ENCODE data around the gene POM121C.
"Not testable (repeated sequence)": the region's sequence is repeated elsewhere in the genome, so short reads cannot be mapped to it uniquely, and the experiment has no call there.

Gene POM121C

DNA sequence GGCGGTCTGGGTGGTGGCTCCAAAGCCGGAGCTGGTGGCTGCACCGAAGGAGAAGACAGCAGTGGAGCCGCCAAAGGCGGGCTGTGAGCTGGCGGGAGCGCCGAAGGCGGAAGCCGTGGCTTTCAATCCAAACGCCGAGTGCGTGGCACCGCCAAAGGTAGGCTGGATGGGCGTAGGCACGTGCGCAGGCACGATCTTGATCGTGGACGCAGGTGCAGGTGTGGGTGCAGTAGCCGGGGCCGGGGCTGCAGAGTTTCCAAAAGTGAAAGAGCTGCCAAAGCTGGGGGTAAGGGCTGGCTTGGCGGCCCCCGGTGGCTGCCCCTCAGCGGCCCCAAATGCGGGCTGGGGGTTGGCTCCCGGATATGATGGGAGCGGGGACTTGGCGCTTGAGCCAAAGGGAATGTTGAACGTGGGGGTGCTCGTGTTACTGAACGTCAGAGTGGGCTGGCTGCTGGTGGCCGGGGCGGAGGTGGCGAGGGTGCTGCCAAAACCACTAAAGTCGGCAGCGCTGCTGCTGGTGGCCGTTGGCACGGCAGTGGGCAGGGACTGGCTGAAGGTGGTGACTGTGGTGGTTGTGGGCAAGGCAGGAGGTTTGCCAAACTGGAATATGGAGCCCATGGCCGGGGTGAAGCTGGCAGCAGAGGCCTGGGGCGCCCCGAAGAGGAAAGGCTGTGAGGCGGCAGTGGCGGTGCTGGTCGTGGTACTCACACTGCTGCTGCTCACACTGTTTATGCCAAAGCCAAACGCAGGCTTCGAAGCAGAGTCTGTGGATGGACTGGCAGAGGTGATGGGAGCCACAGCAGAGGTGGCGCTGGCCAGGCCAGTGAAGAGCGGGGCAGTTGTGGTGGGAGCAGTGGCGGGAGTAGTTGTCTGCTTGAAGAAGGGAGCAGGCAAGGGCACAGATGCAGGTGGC lies 64.0 kb downstream of the POM121C start:
- not testable (repeated sequence) for DNase-seq

DNA sequence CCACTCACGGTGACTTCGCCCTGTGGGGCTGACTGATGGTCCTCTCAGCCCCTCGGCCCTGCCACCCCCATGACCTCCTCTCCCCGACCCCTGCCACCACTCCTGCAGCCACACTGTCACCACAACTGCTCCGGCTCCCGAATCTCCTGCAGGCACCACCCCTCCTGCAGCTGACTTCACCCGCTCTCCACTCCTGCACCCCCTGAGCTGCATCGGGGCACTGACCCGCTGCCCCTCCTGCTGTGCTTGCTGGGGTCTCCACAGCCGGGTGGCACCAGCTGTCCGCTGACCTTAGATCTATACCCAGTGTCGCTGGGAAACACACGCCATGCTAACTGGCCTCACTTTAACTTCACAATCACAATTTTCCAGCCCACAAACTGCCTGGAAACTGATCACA lies 65.9 kb downstream of the POM121C start:
- DNase-seq = not testable (repeated sequence)

DNA sequence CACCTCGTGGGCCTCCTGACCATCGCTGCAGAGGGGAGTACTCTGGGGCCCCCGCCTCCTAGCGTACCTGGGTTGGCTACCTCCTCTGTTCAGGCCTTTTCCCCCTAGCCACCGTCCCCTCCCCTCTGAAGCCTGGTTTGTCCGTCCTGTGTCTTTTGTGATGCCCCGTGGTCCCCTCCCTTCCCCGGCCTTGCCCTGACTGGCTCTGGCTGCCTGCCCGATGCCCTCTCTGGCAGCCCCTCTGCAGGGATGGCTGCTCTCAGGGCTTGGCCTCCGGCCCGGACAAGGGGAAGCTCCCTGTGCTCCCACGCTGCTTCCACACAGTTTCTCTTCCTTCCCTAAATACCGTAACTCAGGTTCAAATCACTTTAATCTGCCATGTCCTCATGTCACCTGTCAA lies 66.4 kb downstream of the POM121C start:
- DNase-seq = not testable (repeated sequence)

GRCh38 chr7:75419210-75419609 lies 66.9 kb downstream of the POM121C start:
- not testable (repeated sequence) for DNase-seq

GRCh38 chr7:75418292-75418858 lies 67.7 kb downstream of the POM121C start:
- DNase-seq = not testable (repeated sequence)

GRCh38 chr7:75416787-75417186 lies 69.3 kb downstream of the POM121C start:
- not testable (repeated sequence) for DNase-seq

DNA sequence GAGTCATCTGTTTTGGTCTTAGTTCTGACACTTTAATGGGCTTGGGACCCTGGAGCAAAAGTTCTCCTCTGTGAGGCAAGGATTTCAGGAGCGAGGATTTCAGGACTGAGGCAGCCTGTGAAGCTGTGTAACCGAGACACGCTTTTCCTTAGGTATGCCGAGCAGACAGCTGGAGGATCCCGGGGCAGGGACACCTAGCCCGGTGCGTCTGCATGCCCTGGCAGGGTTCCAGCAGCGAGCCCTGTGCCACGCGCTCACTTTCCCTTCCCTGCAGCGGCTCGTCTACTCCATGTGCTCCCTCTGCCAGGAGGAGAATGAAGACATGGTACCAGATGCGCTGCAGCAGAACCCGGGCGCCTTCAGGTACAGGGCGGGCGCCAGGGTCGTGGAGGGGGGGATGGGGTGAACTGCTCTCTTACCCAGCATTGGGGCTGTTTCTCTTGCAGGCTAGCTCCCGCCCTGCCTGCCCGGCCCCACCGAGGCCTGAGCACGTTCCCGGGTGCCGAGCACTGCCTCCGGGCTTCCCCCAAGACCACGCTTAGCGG lies 70.2 kb downstream of the POM121C start:
- not testable (repeated sequence) for DNase-seq

GRCh38 chr7:75415428-75415817 lies 70.7 kb downstream of the POM121C start:
- not testable (repeated sequence) for DNase-seq

GRCh38 chr7:75414708-75415427 lies 71.2 kb downstream of the POM121C start:
- not testable (repeated sequence) for DNase-seq

- not testable (repeated sequence) for DNase-seq
These were observed 71.9 kb downstream of the POM121C start for GRCh38 chr7:75414204-75414603.

DNA sequence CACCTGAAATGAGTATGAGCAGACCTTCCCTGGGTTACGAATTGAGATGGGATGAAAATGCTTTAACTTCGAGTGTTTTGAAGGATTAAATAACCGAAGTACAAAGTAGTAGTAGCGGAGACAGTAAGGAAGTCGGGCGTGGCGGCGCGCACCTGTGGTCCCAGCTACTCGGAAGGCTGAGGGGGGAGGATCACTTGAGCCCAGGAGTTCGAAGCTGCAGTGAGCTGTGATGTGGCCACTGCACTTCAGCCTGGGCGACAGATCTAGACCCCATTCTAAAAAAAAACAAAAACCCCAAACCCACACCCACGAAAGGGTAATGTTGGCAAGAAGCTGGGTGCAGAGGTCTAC lies 75.3 kb downstream of the POM121C start:
- DNase-seq = not testable (repeated sequence)

- DNase-seq = not testable (repeated sequence)
These were observed 75.9 kb downstream of the POM121C start for GRCh38 chr7:75409880-75410822.

GRCh38 chr7:75404663-75405062 lies 81.4 kb downstream of the POM121C start:
- not testable (repeated sequence) for DNase-seq

DNA sequence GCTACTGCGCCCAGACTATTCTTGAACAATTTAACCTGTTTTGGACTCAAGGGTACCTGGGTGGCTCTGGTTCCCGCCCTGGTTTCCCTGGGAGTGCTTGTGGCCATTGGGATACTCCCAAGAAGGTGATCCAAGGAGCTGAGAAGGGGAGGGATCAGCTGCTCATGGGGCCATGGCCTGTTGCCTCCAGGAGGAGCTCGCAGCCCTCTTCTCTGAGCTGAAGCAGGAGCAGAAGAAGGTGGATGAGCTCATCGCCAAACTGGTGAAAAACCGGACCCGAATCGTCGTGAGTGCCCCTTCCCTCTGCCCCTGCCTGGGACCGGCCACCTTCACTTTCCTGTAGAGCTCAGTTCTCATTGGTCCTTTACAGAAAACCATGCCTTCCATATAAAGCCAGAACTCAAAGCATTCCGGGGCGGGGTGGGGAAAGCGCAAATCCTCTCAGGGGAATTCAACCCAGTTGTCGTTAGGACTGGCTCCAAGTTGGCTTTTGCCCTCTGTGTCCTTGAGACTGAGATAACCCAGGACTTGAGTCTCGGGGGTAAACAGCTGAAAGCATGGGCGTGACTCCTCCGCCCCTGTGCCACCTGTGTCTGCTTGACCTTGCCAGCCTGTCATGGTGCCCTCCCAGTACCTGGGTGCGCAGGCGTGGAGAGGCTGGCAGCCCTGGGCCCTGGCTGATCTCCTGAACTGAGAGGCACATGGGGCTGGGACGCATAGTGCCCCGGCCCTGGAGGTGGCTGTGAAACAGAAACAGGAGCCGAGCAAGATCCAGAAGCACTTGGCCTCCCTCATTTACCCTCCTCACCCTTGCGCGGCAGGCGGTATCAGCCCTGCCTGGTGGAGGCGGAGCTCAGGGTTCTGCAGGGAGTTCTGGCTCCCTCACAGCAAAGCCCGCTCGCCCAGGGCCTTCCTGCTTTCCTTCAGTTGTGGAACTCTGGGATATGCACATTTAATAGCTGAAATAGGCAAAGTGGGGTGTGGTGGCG lies 82.3 kb downstream of the POM121C start:
- not testable (repeated sequence) for DNase-seq

DNA sequence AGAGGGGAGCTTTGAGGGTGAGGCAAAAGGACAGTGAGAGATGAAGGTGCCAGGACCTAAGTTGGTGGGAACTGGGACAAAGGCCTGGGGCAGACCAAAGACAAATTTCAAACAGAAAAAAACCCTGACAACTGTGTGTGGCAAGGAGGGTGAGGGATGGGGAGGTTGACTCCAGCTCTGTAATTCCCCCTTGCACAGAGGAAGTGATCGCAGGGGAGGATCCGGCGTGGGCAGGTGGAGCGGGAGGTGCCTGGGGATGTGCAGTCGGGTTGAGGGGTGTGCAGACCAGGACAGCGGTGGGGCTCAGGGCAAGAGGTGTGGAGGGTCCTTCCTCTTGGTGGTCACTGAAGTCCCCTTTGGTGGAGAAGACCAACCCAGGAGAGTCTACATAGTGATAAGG lies 85.5 kb downstream of the POM121C start:
- DNase-seq = not testable (repeated sequence)

- not testable (repeated sequence) for DNase-seq
These were observed 87.1 kb downstream of the POM121C start for GRCh38 chr7:75398771-75399700.

GRCh38 chr7:75397865-75398264 lies 88.2 kb downstream of the POM121C start:
- not testable (repeated sequence) for DNase-seq

DNA sequence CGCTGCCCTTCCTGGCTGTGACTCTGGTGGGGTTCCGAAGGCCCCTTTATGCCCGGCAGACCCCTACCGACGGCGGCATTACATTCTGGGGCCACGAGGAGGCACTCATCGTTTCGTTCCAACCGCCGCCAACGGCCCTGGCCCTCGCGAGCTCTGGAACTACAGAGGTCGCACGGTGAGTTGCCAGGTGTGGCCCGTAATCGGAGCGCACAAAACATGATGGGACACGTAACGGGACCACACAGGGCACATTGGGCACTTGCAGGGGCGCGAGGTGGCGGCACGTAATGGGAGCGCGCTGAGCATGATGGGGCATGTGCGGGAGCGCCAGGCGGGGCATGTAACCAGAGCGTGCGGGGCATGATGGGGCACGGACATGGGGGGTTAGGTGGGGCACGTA lies 90.8 kb downstream of the POM121C start, which contains the start of gene TRIM73:
Gene TRIM73 (plus strand): TSS at position 301 of the 400 bp plus-strand sequence. CDS start 3,305 bp downstream, outside the sequence.
- not testable (repeated sequence) for DNase-seq

GRCh38 chr7:75393194-75393593 lies 92.9 kb downstream of the POM121C start:
- DNase-seq = not testable (repeated sequence)
